NCI-H2196 treated with DMSO at 0.1 percent for 48 hours (cell line): ENCODE results near the gene ARHGAP29.

Experiments used
- DNase-seq: peaks from one replicate; lab custom pipeline; 2025; ENCODE audit not compliant: unreplicated experiment; lab: John Stamatoyannopoulos, UW

The ARHGAP29 gene

GRCh38 chr1:94237291-94238226 is at the start of gene ARHGAP29:
ARHGAP29 (minus strand) TSS chr1:94237584; CDS start chr1:94231611, 5,973 bp downstream.
- DNase-seq: peak; percentile 68

- DNase-seq: no peak
These were observed 49.6 kb upstream of the ARHGAP29 start for GRCh38 chr1:94286864-94287437.

GRCh38 chr1:94285031-94285654 is 47.8 kb upstream of the ARHGAP29 start:
- no peak for DNase-seq

- DNase-seq: no peak
These were observed 47.1 kb upstream of the ARHGAP29 start for GRCh38 chr1:94284476-94284875.

- DNase-seq: no peak
These were observed 46.1 kb upstream of the ARHGAP29 start for GRCh38 chr1:94283462-94283861.

- DNase-seq: no peak
These were observed 44.8 kb upstream of the ARHGAP29 start for GRCh38 chr1:94282143-94282711.

- DNase-seq: no peak
These were observed 44.2 kb upstream of the ARHGAP29 start for GRCh38 chr1:94281361-94282142.

GRCh38 chr1:94280541-94280940 is 43.2 kb upstream of the ARHGAP29 start:
- DNase-seq: no peak

GRCh38 chr1:94279462-94279861 is 42.1 kb upstream of the ARHGAP29 start:
- no peak for DNase-seq

- no peak for DNase-seq
These were observed 41.7 kb upstream of the ARHGAP29 start for GRCh38 chr1:94279038-94279437.

GRCh38 chr1:94276988-94277434 is 39.6 kb upstream of the ARHGAP29 start:
- no peak for DNase-seq

GRCh38 chr1:94275083-94275482 is 37.7 kb upstream of the ARHGAP29 start:
- no peak for DNase-seq

GRCh38 chr1:94274561-94274960 is 37.2 kb upstream of the ARHGAP29 start:
- no peak for DNase-seq

- DNase-seq: no peak
These were observed 35.7 kb upstream of the ARHGAP29 start for GRCh38 chr1:94273111-94273510.

GRCh38 chr1:94272388-94272787 is 35.0 kb upstream of the ARHGAP29 start:
- no peak for DNase-seq

GRCh38 chr1:94271373-94271772 is 34.0 kb upstream of the ARHGAP29 start:
- DNase-seq: no peak

- no peak for DNase-seq
These were observed 33.4 kb upstream of the ARHGAP29 start for GRCh38 chr1:94270801-94271203.

GRCh38 chr1:94269921-94270320 is 32.5 kb upstream of the ARHGAP29 start:
- no peak for DNase-seq

GRCh38 chr1:94265906-94266305 is 28.5 kb upstream of the ARHGAP29 start:
- DNase-seq: no peak

GRCh38 chr1:94265011-94265422 is 27.6 kb upstream of the ARHGAP29 start:
- DNase-seq: no peak
